ENCODE data around the gene MEGF11. TPM values are rescaled to one million over a fixed set of nuclear protein-coding genes. Genes with fewer than 3 reads are reported as not detected.

Gene MEGF11
- polyA plus RNA-seq, 1 of the 3 experiments (the other 2 are of a cell fraction), result not detected

DNA sequence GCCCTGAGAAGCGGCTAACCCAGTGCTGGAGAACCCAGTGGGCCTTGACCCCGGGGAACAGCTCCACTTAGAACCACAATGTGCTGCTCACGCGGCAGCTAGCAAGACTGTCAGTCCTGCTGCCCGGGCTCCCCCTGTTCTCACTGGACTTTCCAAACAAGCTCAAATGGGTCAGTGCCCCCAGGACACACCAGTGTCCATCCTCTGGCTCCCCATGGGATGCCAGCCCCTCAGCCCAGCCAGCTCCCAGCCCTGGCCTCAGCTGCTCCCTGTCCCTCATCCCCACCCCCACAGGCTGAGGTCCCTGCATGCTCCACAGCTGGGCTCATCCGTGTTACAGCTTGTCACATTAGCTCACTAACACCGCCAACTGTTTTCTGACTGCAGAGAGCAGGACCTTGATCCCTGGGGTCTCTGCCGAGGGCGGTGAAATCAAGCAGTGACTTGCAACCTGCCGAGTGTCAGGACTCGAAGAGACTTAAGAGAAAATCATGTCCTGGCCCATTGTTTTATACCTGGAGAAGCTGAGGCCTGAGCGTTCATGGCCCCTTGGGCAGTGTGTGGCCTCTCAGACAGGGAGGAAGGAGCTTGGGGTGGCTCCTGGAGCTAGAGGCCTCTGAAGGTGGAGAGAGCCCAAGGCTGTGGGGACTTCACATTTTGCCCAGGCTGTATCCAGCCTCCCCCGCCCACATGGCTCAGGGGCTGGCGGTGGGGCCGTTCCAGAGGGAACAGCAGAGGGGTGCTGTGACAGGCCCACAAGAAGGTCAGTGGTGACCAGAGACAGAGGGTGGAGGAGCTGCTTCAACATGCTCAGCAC lies 157.5 kb downstream of the MEGF11 start (continued):
- TF ChIP-seq, protein P1, sequence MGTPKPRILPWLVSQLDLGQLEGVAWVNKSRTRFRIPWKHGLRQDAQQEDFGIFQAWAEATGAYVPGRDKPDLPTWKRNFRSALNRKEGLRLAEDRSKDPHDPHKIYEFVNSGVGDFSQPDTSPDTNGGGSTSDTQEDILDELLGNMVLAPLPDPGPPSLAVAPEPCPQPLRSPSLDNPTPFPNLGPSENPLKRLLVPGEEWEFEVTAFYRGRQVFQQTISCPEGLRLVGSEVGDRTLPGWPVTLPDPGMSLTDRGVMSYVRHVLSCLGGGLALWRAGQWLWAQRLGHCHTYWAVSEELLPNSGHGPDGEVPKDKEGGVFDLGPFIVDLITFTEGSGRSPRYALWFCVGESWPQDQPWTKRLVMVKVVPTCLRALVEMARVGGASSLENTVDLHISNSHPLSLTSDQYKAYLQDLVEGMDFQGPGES (IDR thresholded peaks at IDR 0.05; ENCODE audit: low read depth, low read length), result no peak

DNA sequence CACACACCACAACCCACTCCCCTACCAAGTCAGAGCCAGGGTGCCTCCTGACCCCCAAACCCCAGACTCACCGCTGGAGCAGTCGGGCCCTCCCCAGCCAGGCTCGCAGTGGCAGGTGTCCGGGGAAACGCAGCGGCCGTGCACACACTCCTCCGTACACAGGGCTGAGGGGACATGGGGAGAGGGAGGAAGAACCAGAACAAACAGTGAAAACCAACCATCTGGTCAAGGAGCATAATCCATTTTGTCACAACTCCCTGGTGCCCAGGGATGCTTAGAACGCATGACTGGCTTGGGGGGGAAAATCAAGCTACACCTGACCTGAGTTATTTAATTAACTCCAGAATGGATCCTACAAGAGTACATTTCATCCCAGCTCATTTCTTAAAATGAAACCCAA lies 159.2 kb downstream of the MEGF11 start:
- no peaks in the 10 kb centered on the region for H4K20me1 ChIP-seq (ENCODE audit: insufficient read depth)
- H3F3A ChIP-seq (replicated peaks; ENCODE audit: insufficient read depth), result no peaks in the 10 kb centered on the region
- H3K79me2 ChIP-seq (ENCODE audit: insufficient read depth), result no peaks in the 10 kb centered on the region
- CTCF ChIA-PET, result interaction anchor here (1.2 kb wide), 1 partner anchor 111 kb away, joined by 3 read pairs; no protein-coding TSS in a partner anchor
- H3K4me1 ChIP-seq (ENCODE audit: control insufficient read depth in 1 of 2, insufficient read depth in 2 of 2, low read depth in 1 of 2, low read length in 1 of 2), result peaks cover 0 to 15% of the 10 kb centered on the region in 2 experiments; a peak in 2 of 4 replicates
- H3K9me3 ChIP-seq, result no peaks in the 10 kb centered on the region
- POLR2A ChIA-PET, result no interaction called here
- DNase-seq, result no peak
- H3K9me2 ChIP-seq, result no peaks in the 10 kb centered on the region
- no peak overlapping the region for H3K4me3 ChIP-seq (ENCODE audit: low read depth in 2 of 2, low read length in 1 of 2)
- no peak overlapping the region for H3K27ac ChIP-seq (ENCODE audit: low read depth in 2 of 2, low read length in 1 of 2)
- H2AFZ ChIP-seq (ENCODE audit: low read depth), result no peak overlapping the region
- no peak overlapping the region for H3K4me2 ChIP-seq
- H3K27me3 ChIP-seq (ENCODE audit: insufficient read depth), result peaks cover 11% of the 10 kb centered on the region
- 81% methylated on average over 9 of the region's 9 CpGs for WGBS (ENCODE audit: low lambda C conversion rate)
- no peaks in the 10 kb centered on the region for H3K36me3 ChIP-seq (replicated peaks in 1 of 2; ENCODE audit: control insufficient read depth in 1 of 2, insufficient read depth in 2 of 2, low read length in 1 of 2)
- no peak for TF ChIP-seq TAF1 (IDR thresholded peaks at IDR 0.05; ENCODE audit: borderline replicate concordance, low read depth, low read length)
- TF ChIP-seq, protein P2, sequence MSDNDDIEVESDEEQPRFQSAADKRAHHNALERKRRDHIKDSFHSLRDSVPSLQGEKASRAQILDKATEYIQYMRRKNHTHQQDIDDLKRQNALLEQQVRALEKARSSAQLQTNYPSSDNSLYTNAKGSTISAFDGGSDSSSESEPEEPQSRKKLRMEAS (IDR thresholded peaks at IDR 0.05; ENCODE audit: low read depth), result no peak
- TF ChIP-seq, protein P3, sequence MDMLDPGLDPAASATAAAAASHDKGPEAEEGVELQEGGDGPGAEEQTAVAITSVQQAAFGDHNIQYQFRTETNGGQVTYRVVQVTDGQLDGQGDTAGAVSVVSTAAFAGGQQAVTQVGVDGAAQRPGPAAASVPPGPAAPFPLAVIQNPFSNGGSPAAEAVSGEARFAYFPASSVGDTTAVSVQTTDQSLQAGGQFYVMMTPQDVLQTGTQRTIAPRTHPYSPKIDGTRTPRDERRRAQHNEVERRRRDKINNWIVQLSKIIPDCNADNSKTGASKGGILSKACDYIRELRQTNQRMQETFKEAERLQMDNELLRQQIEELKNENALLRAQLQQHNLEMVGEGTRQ (IDR thresholded peaks at IDR 0.05; ENCODE audit: borderline replicate concordance, low read depth, low read length), result no peak
- no peak overlapping the region for H3K9ac ChIP-seq

DNA sequence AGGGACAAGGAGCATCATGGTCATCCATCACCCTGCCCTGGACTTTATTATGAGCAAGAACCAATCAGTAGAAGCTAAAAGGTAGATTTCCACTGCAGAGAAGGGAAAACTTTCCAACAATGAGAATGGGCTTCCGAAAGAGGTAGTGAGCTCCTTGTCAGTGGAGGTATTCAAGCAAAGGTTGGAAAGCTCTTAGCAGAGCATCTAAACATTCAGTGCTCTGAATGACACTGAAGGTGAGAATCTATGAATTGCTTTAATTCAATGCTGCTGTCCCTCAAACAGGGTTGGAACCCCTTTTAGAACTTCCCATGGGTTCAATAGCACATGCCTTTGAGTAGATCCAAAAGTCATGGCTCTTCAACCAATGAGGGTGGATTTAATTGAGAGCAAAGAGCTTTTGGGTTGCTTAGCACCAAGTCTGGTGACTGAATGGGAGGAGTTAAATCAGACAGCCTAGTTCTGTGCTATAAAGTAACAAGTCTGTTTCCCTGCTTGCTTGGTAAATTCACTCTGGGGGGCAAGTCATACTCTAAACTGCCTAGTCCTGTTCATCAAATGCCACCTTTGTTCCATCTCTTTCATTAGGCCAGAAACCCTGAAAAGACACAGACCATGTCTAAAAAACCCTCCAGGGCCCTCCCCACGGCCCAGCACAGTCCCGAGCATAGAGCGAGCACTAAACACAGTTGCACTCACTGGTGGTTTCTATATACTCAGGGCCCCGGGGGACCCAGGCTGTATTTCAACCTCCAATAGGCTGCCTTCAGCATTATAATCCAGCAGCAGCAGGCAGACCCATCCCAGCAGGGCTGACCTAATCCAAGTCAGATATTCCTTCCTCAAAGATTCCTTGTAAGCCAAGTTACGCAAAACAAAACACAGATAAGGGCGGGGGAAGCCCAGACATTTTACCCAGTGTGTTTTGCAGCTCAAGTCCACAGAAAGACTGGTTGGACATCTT lies 161.2 kb downstream of the MEGF11 start:
- 75% methylated on average over 3 of the region's 7 CpGs for WGBS (ENCODE audit: low lambda C conversion rate)
- DNase-seq, result no peak
- ChIA-PET CTCF (interaction anchor here (1.2 to 2.7 kb wide), 3 partner anchors 11 to 176 kb away, joined by 3 to 11 read pairs (median 4); no protein-coding TSS in a partner anchor), POLR2A (no interaction called here)
- H3K4me2 ChIP-seq, result no peak overlapping the region
- H3F3A ChIP-seq (replicated peaks; ENCODE audit: insufficient read depth), result no peaks in the 10 kb centered on the region
- H3K79me2 ChIP-seq (ENCODE audit: insufficient read depth), result no peaks in the 10 kb centered on the region
- H3K9ac ChIP-seq, result no peak overlapping the region
- no peaks in the 10 kb centered on the region for H4K20me1 ChIP-seq (ENCODE audit: insufficient read depth)
- H3K4me1 ChIP-seq (ENCODE audit: control insufficient read depth in 1 of 2, insufficient read depth in 2 of 2, low read depth in 1 of 2, low read length in 1 of 2), result peaks cover 0 to 19% of the 10 kb centered on the region in 2 experiments; a peak in 2 of 4 replicates
- no peaks in the 10 kb centered on the region for H3K36me3 ChIP-seq (replicated peaks in 1 of 2; ENCODE audit: control insufficient read depth in 1 of 2, insufficient read depth in 2 of 2, low read length in 1 of 2)
- H3K4me3 ChIP-seq (ENCODE audit: low read depth in 2 of 2, low read length in 1 of 2), result no peak overlapping the region
- H3K9me3 ChIP-seq, result no peaks in the 10 kb centered on the region
- H3K27me3 ChIP-seq (ENCODE audit: insufficient read depth), result peaks cover 6% of the 10 kb centered on the region; the same call in 1 of the 2 replicates
- H3K9me2 ChIP-seq, result no peaks in the 10 kb centered on the region
- H3K27ac ChIP-seq (ENCODE audit: low read depth in 2 of 2, low read length in 1 of 2), result no peak overlapping the region
- no peak overlapping the region for H2AFZ ChIP-seq (ENCODE audit: low read depth)
- TF ChIP-seq GABPA (IDR thresholded peaks at IDR 0.05; ENCODE audit: low read depth) (no peak), EP300 (IDR thresholded peaks at IDR 0.05; ENCODE audit: borderline replicate concordance in 1 of 2, low read depth in 1 of 2, low read length in 1 of 2) (no peak), GATA2 (CRISPR knock-in tag; IDR thresholded peaks at IDR 0.05) (no peak), TAF1 (IDR thresholded peaks at IDR 0.05; ENCODE audit: borderline replicate concordance, low read depth, low read length) (no peak), CHD2 (IDR thresholded peaks at IDR 0.05; ENCODE audit: low read length, partially characterized antibody) (no peak), SMC3 (IDR thresholded peaks at IDR 0.05; ENCODE audit: low read depth, low read length) (no peak), RXRA (IDR thresholded peaks at IDR 0.05; ENCODE audit: borderline replicate concordance, low read depth) (no peak), MXI1 (IDR thresholded peaks at IDR 0.05; ENCODE audit: low read depth, low read length) (no peak), RCOR1 (IDR thresholded peaks at IDR 0.05; ENCODE audit: low read length) (no peak), TCF12 (IDR thresholded peaks at IDR 0.05) (no peak), NFIC (IDR thresholded peaks at IDR 0.05; ENCODE audit: borderline replicate concordance) (no peak), ELF1 (IDR thresholded peaks at IDR 0.05) (no peak)
- TF ChIP-seq, protein P2 (IDR thresholded peaks at IDR 0.05; ENCODE audit: low read depth), result no peak
- TF ChIP-seq, protein P1 (IDR thresholded peaks at IDR 0.05; ENCODE audit: low read depth, low read length), result no peak
- TF ChIP-seq, protein P4, sequence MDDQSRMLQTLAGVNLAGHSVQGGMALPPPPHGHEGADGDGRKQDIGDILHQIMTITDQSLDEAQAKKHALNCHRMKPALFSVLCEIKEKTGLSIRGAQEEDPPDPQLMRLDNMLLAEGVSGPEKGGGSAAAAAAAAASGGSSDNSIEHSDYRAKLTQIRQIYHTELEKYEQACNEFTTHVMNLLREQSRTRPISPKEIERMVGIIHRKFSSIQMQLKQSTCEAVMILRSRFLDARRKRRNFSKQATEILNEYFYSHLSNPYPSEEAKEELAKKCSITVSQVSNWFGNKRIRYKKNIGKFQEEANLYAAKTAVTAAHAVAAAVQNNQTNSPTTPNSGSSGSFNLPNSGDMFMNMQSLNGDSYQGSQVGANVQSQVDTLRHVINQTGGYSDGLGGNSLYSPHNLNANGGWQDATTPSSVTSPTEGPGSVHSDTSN (IDR thresholded peaks at IDR 0.05), result no peak
